Keratinocyte (primary cell): ENCODE data around the gene DENND5B. TPM values are rescaled to one million over a fixed set of nuclear protein-coding genes. Genes with fewer than 3 reads are reported as not detected.

Experiments
- DNase-seq: peaks from one replicate; pipeline ENCODE4 v3.0.0-alpha.2; 2011; ENCODE audit warnings: low read depth, missing footprints, low spot score
- FAIRE-seq: peaks from 2 replicates; lab custom pipeline; 2011; peaks lifted over from hg19 to GRCh38; lab: Jason Lieb, UNC
- H2AFZ ChIP-seq: 2 replicates; pipeline ENCODE4 v1.6.0; 2012; ENCODE audit warnings: low read length, control low read depth, inconsistent platforms; ENCODE audit not compliant: control insufficient read depth
- H3K27ac ChIP-seq: 2 replicates; pipeline ENCODE4 v1.5.1; 2011; ENCODE audit warnings: low read length; ENCODE audit not compliant: control insufficient read depth, insufficient read depth
- H3K27me3 ChIP-seq: 3 replicates; pipeline ENCODE4 v1.6.0; 2011; ENCODE audit warnings: low read length; ENCODE audit not compliant: control insufficient read depth, insufficient read depth; ENCODE audit errors: extremely low read depth
- H3K36me3 ChIP-seq, 2 experiments: 2 replicates in 1 of 2; 3 replicates in 1 of 2; pipeline ENCODE4 v1.5.1; 2011; ENCODE audit warnings: low read length in 2 of 2, mild to moderate bottlenecking in 1 of 2; ENCODE audit not compliant: control insufficient read depth in 2 of 2, insufficient read depth in 2 of 2; ENCODE audit errors: extremely low read depth in 1 of 2
- H3K4me1 ChIP-seq: 3 replicates; pipeline ENCODE4 v1.5.1; 2011; ENCODE audit warnings: low read length; ENCODE audit not compliant: control insufficient read depth, insufficient read depth; ENCODE audit errors: extremely low read depth
- H3K4me2 ChIP-seq: 3 replicates; pipeline ENCODE4 v1.6.0; 2011; ENCODE audit warnings: low read depth, low read length; ENCODE audit not compliant: control insufficient read depth, insufficient read depth; ENCODE audit errors: extremely low read depth
- H3K4me3 ChIP-seq, 3 experiments: fragments of 200-600 bp in 1 of 3; sonication (generic) in 1 of 3; 2 replicates in 2 of 3; 3 replicates in 1 of 3; pipeline ENCODE4 v1.5.1; 2011 to 2016; ENCODE audit warnings: low read length in 3 of 3, mild to moderate bottlenecking in 3 of 3, control low read depth in 2 of 3, inconsistent platforms in 1 of 3, low read depth in 1 of 3, mixed read lengths in 1 of 3, mixed run types in 1 of 3, moderate library complexity in 1 of 3; ENCODE audit not compliant: control insufficient read depth in 2 of 3, insufficient read depth in 2 of 3; ENCODE audit errors: extremely low read depth in 1 of 3
- H3K79me2 ChIP-seq: 2 replicates; pipeline ENCODE4 v1.6.0; 2012; ENCODE audit warnings: low read length; ENCODE audit not compliant: control insufficient read depth, insufficient read depth
- H3K9ac ChIP-seq: 3 replicates; pipeline ENCODE4 v1.6.0; 2011; ENCODE audit warnings: low read length; ENCODE audit not compliant: control insufficient read depth, insufficient read depth; ENCODE audit errors: extremely low read depth
- H3K9me1 ChIP-seq: 3 replicates; pipeline ENCODE4 v1.6.0; 2011; ENCODE audit warnings: low read length; ENCODE audit not compliant: control insufficient read depth, insufficient read depth; ENCODE audit errors: extremely low read depth
- H3K9me3 ChIP-seq: 2 replicates; pipeline ENCODE4 v1.5.1; 2012; ENCODE audit warnings: low read depth, low read length; ENCODE audit not compliant: control insufficient read depth
- H4K20me1 ChIP-seq: 3 replicates; pipeline ENCODE4 v1.6.0; 2011; ENCODE audit warnings: low read length; ENCODE audit not compliant: control insufficient read depth, insufficient read depth; ENCODE audit errors: extremely low read depth
- CTCF ChIP-seq, 3 experiments: IDR thresholded peaks in 1 of 3; conservative IDR thresholded peaks in 1 of 3; optimal IDR thresholded peaks in 1 of 3; 2 replicates in 2 of 3; 3 replicates in 1 of 3; pipeline versions ENCODE3 to v1.5.1; 2011; ENCODE audit warnings: low read length in 3 of 3, mild to moderate bottlenecking in 3 of 3, moderate library complexity in 2 of 3, control low read depth in 1 of 3, inconsistent platforms in 1 of 3; ENCODE audit not compliant: insufficient read depth in 2 of 3; ENCODE audit errors: extremely low read depth in 1 of 3
- EZH2 ChIP-seq: IDR thresholded peaks from one replicate; pipeline ENCODE4 v1.6.1; 2012; ENCODE audit warnings: inconsistent platforms, mild to moderate bottlenecking, low read length, moderate library complexity
- dilution Hi-C: fragments of 300-500 bp; cut with MboI; formaldehyde crosslinking; loops from one replicate; pipeline ENCODE4 v1.7.0; 2020; ENCODE audit warnings: low sequenced_read_pairs; ENCODE audit not compliant: extremely low pct_ligation_motif_present
- polyA plus RNA-seq, 5 experiments: library from polyadenylated mRNA; depleted of rRNA in 3 of 5; stranded (reverse) in 3 of 5; stranded (forward) in 1 of 5; unstranded in 1 of 5; fragments of >200 nt; gene quantifications; 1 replicate in 1 of 5; 2 replicates in 3 of 5; 3 replicates in 1 of 5; pipeline versions ENCODE4 v1.2.1 to v1.2.3, GENCODE V29; 2011 to 2012; ENCODE audit warnings: missing spikeins in 2 of 5, low read depth in 1 of 5, low replicate concordance in 1 of 5

Gene DENND5B
- polyA plus RNA-seq, 1 donor (not counting 4 experiments of a cell fraction or from before 2014, with no cell fraction given): 4.7 TPM

GRCh38 chr12:31362115-31362758 lies 228.7 kb downstream of the DENND5B start:
- dilution Hi-C loops: no loop called here
- peak overlapping the region; percentile 95 for H3K4me2 ChIP-seq
- TF ChIP-seq CTCF (optimal IDR thresholded peaks at IDR 0.05 in 1 of 3, IDR thresholded peaks at IDR 0.05 in 1 of 3, conservative IDR thresholded peaks at IDR 0.05 in 1 of 3; ENCODE audit: extremely low read depth in 1 of 3, insufficient read depth in 2 of 3, low read length in 3 of 3): no peak
- TF ChIP-seq EZH2: no peak
- H3K36me3 ChIP-seq: no peaks in the 10 kb centered on the region
- no peaks in the 10 kb centered on the region for H4K20me1 ChIP-seq
- peak overlapping the region; percentile 91 for H2AFZ ChIP-seq
- no peak for DNase-seq
- H3K9me3 ChIP-seq: no peaks in the 10 kb centered on the region
- no peaks in the 10 kb centered on the region for H3K27me3 ChIP-seq
- FAIRE-seq: peak; percentile 68
- no peaks in the 10 kb centered on the region for H3K9me1 ChIP-seq
- peak overlapping the region in 2 of 3 experiments; percentile 60 for H3K4me3 ChIP-seq
- H3K27ac ChIP-seq: peak overlapping the region; percentile 39
- H3K4me1 ChIP-seq: peaks cover 22% of the 10 kb centered on the region
- H3K79me2 ChIP-seq: no peaks in the 10 kb centered on the region
- peak overlapping the region; percentile 61 for H3K9ac ChIP-seq

GRCh38 chr12:31361730-31362114 lies 229.2 kb downstream of the DENND5B start:
- peak overlapping the region; percentile 91 for H2AFZ ChIP-seq
- H3K4me2 ChIP-seq: peak overlapping the region; percentile 95

More at GRCh38 chr12:31361730-31362114, 229.2 kb downstream of the DENND5B start:
- Histone ChIP-seq H3K9me3 (no peaks in the 10 kb centered on the region), H3K79me2 (no peaks in the 10 kb centered on the region), H3K4me3 (peak overlapping the region in 1 of 3 experiments; percentile 60), H4K20me1 (no peaks in the 10 kb centered on the region), H3K36me3 (no peaks in the 10 kb centered on the region), H3K27ac (peak overlapping the region; percentile 39), H3K4me1 (peaks cover 22% of the 10 kb centered on the region), H3K27me3 (no peaks in the 10 kb centered on the region), H3K9me1 (no peaks in the 10 kb centered on the region), H3K9ac (no peak overlapping the region)
- no peak for FAIRE-seq
- no peak for DNase-seq
- dilution Hi-C loops: no loop called here
- TF ChIP-seq CTCF (optimal IDR thresholded peaks at IDR 0.05 in 1 of 3, IDR thresholded peaks at IDR 0.05 in 1 of 3, conservative IDR thresholded peaks at IDR 0.05 in 1 of 3; ENCODE audit: extremely low read depth in 1 of 3, insufficient read depth in 2 of 3, low read length in 3 of 3) (no peak), EZH2 (no peak)
